ENCODE data around the gene ATPAF2.
"Not testable (repeated sequence)": the region's sequence is repeated elsewhere in the genome, so short reads cannot be mapped to it uniquely, and the experiment has no call there.

The ATPAF2 gene

DNA sequence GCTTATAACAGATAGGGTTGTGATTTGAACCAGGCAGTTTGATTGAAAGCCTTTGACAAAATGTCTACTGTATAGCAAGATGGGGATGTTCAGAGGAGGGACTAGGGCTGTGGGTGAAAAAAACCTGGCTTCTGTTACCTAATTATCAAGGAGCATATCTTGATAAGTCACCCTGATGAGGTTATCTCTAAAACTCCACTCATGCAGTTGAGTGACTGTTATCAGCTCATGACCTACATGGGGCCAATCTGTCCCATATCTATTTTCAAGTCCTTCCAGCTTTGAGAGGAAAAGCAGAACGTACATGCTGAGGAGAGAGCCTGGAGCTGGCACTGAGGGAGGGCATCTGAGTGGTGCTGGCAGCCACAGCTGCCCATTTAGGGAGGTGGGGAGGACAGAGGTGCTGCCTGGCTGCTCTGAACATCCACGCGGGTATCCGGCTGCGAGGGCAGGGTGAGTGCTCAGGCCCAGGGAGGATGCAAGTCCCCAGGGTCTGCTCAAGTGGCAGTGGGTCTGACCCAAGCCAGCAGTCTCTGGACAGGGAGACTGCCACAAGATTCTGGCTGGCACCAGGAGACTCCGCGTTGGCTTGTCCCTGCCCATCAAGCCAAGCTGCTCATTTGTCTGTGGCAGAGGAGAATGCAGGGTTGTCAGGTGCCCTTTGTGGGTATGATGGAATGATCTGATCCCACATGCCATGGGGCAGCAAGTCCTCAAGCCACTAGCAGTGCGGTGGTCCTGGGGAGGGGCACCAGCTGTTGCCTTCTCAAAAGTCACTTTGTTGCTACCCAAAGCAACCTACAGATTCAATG is 29.2 kb downstream of the ATPAF2 start:
- DNase-seq, result no peak

DNA sequence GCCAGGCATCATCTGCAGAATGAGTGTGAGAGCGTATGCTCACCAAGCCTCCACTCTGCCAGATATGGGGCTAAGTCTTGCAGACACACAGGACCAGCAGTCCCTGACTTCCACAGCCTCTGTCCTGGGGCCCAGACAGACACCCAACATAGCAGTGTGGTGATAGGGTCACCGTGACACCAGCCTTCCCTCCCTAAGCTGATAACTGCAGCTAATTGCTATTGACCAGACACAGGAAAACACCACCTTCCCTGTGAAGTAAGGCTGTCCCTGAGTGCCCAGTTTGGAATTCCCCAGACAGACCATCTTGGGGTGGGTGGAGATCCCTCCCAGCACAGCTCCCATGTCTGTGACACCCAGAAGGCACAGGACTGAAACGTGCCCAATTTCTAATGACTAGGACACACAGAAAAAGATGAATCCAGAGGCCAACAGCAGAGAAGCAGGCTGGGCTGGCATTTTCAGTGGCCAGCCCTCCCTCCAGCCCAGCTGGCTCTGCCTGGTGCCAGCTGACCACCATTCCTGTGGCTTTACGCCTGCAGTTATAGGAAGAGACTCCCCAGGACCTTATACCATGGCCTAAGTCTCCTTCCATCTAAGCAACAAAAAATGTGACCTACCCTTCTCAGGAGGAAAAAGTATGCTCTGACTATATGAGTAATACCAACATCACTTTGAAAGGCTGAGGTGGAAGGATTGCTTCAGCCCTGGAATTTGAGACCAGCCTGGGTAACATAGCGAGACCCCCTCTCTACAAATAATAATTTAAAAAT is 30.3 kb downstream of the ATPAF2 start:
- DNase-seq, result no peak

DNA sequence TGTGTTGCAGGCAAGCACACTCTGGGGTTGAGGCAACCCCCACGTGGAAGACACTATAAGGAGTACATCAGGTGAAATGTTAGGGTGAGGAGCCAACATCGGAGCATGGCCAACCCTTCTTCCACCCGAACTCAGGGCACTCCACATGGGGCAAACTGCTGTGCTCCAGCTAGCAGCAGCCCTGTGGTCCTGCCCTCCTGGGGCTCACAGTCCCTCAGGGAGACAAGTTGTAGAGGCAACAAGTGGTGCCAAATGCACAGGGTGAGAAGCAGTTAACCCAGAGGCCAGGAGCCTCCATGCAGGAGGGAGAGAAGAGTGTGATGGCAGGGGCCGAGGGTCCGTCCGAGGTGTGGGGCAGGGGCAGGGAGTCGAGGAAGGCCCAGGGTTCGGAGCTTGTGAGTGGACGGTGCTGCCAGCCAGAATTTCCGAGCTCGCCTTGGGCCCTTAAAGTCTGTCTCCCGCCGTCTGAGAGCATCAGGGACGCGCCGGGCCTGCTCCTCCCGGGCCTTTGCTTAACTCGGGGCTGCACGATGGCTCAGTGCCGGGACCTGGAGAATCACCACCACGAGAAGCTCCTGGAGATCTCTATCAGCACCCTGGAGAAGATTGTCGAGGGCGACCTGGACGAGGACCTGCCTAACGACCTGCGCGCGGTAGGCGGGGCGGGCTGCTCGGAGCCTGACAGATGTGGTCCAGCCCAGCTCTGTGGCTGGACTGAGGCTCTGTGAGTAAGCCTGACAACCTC is 32.3 kb downstream of the ATPAF2 start:
- DNase-seq, result no peak

DNA sequence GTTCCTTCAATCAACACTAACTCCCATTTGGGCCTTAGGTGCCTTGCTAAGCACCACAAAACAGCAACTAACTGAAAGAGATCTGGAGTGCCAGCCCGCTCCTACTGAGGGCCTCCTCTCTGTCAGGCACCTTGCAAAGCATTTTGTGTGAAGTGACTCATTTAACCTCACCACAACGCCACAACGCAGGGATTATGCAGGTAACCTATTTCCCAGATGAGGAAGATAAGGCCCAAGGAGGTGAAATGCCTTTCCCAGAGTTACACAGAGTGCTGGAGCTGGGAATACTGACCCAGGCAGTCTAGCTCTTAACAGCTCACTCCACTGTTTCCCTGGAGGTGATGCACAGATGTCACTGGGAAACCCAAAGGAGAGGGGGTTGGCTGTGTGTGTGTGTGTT is 33.5 kb downstream of the ATPAF2 start:
- DNase-seq, result no peak

DNA sequence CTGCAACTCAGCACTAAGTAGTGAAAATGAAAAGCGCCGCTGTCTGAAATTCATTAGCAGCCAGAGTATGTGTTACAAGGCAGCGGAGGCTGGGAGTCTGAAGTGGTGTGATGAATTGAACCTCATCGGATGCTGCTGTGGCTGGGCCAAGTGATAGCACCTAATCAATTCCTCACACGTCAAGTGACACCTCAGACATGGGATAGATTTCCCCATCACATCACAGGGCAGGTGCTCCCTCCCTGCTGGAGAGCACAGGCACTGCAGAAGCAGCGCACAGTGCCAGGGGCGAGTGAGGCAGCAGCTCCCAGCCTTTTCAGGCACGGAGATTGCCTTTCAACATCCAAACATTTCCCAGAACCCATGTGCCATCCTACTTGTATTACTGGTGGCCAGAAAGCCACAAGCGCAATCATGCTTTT is 34.1 kb downstream of the ATPAF2 start:
- DNase-seq, result no peak

DNA sequence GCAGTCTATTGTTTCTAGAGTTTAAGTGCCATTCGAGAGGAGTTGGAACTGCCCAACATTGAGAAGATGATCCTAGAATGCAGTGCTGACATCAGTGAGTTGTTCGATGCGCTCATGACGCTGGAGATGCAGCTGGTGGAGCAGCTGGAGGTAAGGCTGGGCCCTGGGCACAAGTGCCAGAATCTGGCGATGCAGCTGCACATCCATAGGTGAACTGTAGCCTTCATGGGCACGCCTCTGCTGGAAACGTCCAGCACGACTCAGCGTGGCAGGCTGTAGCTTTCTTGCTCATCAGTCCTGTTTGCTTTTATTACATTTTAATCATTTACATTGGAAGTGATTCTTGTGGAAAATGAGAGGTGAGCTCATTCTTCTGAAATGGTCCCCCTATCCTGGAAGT is 34.6 kb downstream of the ATPAF2 start:
- DNase-seq, result no peak

DNA sequence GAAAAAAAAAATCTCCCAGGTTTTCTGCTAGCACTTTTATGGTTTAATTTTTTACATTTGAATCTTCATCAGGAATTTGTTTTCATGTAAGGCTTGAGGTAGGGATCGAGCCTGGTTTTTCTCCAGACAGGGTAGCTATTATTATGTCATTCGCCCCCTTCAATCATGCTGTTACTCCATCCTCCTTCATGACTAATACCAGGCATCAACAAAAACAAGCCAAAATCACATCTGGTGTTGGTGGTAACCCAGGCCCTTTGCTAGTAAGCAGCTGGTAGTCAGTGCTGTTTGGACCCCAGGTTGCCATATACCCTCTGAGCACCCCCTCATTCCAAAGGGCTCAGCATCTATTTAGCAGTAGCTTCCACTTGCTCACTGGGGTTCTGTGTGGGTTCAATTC is 36.8 kb downstream of the ATPAF2 start:
- DNase-seq, result no peak

DNA sequence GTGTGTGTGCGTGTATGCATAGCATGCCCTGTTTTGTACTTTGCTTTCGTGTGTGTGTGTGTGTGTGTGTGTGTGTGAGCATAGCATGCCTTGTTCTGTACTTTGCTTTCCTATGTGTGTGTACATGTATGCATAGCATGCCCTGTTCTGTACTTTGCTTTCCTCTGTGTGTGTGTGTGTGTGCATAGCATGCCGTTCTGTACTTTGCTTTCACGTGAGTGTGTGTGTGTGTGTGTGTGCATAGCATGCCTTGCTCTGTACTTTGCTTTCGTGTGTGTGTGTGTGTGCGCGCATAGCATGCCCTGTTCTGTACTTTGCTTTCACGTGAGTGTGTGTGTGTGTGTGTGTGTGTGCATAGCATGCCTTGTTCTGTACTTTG is 38.9 kb downstream of the ATPAF2 start:
- no peak for DNase-seq

DNA sequence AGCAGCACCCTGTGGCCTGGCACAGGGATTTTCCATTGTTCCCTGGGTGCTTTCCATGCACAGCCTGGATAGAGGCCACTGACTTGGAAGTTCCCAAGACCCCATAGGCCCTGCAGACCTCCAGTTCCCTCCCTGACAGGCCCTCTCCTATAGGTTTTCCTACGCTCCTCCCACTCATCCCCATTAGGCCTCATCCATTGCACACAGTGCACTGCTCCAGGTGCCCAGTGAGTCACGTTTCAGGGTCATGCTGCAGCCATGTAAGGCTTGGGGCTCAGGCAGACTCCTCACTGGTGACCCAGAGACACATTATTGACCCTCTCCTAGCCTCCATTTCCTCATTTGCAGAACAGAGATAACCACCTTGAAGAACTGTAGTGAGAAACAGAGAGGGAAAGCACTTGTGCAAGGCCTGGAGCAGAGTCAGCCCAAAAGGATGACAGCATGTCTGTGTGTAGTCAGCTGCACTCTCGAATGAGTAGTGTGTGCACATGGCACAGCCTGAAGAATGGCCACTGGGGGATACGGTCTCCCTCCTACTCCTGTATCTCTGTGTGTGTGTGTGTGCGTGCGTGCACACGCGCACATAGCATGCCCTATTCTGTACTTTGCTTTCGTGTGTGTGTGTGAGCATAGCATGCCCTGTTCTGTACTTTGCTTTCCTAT is 39.5 kb downstream of the ATPAF2 start:
- DNase-seq, result no peak

DNA sequence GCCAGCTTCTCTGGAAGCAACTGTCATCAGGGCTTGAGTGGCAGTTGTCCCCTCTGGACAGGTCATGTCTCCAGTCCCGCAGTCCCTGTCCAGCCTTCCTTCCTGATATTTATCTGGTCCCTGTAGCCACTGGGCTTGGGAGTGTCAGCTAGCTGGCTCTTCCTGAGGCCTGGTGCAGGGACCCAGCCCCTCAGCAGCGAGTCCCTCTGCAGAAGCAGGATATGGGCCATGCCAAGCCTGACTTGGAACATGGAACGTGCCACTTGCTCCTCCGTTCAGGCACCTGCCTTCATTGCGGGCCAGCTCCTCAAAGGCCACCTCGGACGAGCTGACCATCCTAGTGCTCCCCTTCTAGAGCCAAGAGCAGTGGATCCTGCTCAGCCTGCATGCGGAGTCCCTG is 40.0 kb downstream of the ATPAF2 start:
- DNase-seq, result no peak

DNA sequence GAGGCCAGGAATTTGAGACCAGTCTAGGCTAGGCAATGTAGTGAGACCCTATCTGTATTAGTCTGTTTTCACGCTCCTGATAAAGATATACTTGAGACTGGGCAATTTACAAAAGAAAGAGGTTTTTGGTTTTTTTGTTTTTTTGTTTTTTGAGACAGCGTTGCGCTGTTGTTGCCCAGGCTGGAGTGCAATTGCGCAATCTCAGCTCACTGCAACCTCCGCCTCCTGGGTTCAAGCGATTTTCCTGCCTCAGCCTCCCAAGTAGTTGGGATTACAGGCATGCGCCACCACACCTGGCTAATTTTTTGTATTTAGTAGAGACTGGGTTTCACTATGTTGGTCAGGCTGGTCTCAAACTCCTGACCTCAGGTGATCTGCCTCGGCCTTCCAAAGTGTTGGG is 43.1 kb downstream of the ATPAF2 start:
- DNase-seq, result not testable (repeated sequence)

DNA sequence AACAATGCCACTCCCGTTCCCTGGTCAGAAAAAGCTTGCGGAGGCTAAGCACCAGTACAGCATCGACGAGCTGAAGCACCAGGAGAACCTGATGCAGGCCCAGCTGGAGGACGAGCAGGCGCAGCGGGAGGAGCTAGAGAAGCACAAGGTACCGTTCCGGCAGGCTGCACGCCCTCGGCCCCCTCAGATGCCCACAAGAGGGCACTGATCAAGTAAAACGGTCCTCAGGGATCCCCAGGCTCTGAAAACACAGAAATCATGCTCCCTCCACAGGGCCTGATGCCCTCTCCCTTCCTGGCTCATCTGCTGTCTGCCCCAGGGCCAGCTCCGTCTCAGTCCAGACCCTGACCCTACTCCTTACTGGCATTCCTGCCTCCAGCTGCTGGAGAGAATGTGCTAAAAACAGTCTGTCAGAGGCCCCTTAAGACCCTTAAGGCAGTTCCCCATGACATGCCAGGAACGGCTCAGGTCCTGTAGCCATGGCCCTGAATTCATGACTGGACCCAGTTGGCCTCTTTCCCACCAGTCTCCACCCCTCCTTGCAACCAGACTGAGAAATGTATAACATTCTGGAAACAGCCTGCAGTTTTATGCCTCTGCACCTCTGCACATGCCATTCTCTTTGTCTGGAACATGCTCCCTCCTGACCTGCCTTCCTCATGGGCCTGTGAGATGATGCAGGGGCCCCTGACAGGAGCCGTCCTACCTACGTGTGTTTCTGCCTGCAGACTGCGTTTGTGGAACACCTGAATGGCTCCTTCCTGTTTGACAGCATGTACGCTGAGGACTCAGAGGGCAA is 44.5 kb downstream of the ATPAF2 start:
- peak; percentile 7 to 24 for DNase-seq

DNA sequence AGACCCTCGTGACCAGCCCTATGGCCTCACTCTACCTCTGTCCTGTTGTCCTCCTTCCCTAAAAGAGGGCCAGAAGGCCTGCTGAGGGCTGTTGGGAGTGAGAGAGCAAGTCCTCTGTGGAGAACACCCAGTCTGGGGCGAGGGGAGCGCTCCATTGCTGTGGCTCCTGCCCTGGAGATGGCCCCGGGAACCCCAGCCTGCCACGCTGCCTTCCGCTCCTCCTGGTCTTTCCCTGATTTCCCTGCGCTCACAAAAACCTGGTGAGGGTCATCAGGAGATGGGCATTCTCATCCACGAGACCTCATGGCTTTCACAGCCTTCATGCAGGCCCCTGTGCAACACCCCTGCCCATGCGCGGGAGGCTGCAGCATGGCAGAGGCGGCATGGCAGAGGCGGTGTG is 45.1 kb downstream of the ATPAF2 start:
- no peak for DNase-seq

DNA sequence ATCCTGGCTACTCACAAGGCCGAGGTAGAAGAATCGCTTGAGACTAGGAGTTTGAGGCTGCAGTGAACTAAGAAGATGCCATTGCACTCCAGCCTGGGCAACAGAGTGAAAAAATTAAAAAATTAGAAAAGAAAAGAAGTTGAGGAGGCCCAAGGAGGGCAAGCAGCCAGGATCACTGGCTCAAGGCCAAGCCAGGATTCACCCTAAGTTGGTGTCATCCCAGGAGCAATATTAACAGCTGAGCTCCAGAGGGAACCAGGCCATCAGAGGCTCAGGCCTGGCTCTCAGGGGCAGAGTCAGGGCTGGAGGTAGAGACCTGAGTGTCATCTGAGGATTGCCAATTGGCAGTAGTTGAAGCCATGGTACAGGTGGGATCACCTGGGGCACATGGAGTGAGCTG is 45.6 kb downstream of the ATPAF2 start:
- no peak for DNase-seq

DNA sequence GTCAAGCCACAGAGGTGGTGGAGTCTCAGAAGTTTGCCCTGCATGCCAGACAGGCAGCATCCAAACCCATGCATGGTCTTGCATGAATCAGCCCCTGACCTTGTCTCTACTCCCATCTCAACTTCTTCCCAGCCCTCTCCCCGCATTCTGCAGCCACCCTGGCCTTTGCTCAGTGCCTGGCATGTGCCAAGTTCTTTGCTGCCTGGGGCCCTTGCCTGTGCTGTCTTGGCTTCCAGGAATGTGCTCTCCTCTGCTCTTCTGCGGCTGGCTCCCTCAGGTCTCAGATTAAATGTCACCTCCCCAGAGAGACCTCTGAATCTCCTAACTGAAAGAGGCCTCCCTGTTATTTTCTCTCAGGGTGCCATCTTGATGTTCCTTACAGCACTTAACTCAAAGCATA is 48.7 kb downstream of the ATPAF2 start:
- DNase-seq, result no peak

DNA sequence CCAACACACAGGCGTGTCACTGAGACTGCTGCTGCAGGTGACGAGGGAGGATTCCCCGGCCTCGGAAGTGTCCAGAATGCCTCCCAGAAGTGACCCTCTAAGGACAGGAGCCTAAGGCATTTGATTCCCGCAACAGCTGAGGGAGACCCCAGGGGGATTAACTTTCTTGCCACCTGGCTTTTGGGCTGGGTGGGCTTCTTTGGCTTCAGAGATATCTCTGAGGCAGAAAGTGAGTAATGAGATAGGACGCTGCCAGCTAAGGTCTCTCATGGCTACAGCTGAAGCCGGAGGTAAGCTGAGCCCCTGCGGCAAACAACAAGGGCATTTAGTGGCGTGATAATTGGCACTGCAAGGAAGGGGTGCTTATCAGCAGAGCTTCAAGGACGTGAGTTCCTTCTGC is 49.4 kb downstream of the ATPAF2 start:
- no peak for DNase-seq

DNA sequence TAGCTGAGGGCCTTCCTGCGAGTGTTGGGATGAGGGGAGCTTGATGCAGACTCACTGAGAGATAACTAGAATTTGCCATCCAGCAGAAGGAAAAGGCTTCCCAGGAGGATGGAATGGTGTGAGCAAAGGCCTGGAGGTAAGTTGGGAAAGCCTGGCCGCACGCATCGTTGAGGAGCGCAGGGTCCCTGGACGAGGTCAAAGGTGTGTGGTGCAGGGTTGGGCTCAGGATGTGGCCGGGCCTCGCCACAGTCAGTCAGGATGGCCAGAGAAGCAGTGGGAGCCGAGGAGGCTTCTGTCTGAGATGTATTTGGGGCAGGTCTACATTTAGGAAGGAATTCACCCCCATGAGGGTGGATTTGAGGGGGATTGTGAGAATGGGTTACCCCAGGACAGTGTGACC is 49.9 kb downstream of the ATPAF2 start:
- DNase-seq, result no peak

DNA sequence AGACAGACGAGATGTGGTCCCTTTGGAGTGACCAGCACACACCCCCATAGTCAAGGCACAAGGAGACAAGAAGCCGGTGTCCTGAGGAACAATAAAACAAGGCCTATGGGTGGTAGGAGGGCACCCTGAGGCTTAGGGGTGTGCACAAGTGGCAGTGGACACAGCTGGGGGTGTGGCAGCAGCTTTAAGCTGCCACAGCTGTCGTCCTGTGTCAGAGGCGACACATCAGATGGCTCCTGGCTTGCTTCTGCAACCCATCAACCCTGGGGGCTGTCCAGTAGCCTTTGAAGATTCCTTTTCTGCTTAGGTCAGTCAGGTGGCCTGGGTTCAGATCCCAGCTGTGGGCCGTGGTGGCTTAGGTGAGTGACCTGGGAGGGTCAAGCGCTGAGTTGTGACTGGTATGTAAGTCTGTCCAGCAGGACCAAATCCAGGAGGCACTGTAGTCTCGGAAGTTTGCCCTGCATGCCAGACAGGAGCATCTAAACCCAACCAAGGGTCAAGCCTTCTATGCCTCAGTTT is 50.5 kb downstream of the ATPAF2 start:
- no peak for DNase-seq

DNA sequence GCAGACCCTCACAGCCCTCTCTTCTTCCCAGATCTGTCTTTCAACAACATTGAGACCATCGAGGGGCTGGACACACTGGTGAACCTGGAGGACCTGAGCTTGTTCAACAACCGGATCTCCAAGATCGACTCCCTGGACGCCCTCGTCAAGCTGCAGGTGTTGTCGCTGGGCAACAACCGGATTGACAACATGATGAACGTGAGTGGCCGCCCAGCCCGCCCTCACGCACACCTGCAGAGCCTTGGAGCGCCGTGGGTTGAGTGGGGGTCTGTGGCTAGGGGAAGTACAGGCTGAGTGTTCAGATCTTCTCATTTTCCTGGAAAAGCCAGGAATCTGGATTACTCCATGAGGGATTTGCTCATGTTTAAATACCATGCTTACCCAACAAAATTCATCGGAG is 51.1 kb downstream of the ATPAF2 start:
- no peak for DNase-seq

DNA sequence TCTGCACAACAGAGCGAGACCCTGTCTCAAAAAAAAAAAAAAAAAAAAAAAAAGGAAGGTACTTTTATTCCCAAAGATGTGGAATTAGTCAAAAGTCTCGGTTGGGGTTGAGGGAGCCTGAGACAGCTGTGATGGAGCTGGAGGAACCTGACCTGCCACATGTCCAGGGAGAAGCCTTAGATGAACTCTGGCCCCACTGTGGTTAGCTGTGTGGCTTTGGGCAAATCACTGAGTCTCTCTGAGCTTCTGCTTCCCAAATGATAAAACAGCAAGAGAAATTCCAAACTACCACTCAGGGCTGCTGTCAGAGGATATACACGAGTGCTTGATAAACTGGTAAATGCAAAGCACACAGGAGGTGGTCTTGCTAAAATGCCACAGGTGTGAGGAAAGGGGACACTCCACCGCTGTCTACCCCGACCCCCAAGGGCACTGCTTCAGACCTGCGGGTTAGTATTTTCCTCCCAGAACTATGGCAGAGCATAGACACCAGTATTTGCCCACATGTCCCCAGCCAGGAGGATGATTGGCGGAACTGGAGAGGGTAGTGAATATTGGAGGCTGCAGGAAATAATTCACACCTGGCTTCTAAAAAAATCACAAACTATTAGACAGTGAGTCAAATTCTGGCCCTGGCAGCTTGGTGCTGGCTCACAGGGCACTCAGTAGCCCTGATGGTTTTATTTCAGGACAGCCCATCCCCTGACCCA is 51.6 kb downstream of the ATPAF2 start:
- no peak for DNase-seq

DNA sequence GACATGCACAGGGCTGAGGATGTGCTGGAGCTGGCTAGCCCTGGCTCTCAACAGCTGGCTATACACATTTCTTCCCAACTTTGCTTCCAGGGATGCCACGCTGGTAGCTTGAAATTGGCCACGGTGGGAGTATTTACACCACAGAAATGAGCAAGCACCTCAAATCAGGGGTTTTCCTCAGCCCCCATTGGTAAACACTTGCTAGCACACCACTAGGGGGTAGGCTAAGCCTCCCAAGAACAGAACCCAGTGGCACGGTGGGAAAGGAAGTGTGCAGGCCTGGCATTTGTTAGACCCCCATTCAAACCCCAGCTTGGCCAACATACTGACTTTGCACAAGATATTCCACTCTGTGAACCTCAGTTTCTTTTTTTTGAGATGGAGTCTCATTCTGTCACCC is 53.4 kb downstream of the ATPAF2 start:
- DNase-seq, result no peak
